IPS-15b (cell line): ENCODE data around the gene THBS2.

Source experiments
- H3K27me3 ChIP-seq: one replicate; pipeline ENCODE4 v1.6.1; 2013; ENCODE audit warnings: low read length; ENCODE audit not compliant: control insufficient read depth, insufficient read depth
- H3K36me3 ChIP-seq: one replicate; pipeline ENCODE4 v1.6.1; 2013; ENCODE audit warnings: low read length; ENCODE audit not compliant: control insufficient read depth, insufficient read depth
- H3K4me1 ChIP-seq: one replicate; pipeline ENCODE4 v1.6.1; 2013; ENCODE audit warnings: mild to moderate bottlenecking, low read length; ENCODE audit not compliant: control insufficient read depth, insufficient read depth
- H3K4me3 ChIP-seq: one replicate; pipeline ENCODE4 v1.5.1; 2013; ENCODE audit warnings: low read depth, low read length
- H3K9ac ChIP-seq: one replicate; pipeline ENCODE4 v1.6.1; 2013; ENCODE audit warnings: low read depth, mild to moderate bottlenecking, low read length
- H3K9me3 ChIP-seq: one replicate; pipeline ENCODE4 v1.6.1; 2013; ENCODE audit warnings: mild to moderate bottlenecking, low read length; ENCODE audit not compliant: control insufficient read depth, insufficient read depth

THBS2 gene

GRCh38 chr6:169256061-169256460 lies 2.4 kb upstream of the THBS2 start:
- peaks cover 27% of the 10 kb centered on the region for H3K27me3 ChIP-seq
- H3K9ac ChIP-seq = no peak overlapping the region
- H3K4me3 ChIP-seq = no peak overlapping the region
- peaks cover 21% of the 10 kb centered on the region for H3K4me1 ChIP-seq
- no peaks in the 10 kb centered on the region for H3K9me3 ChIP-seq
- H3K36me3 ChIP-seq = no peaks in the 10 kb centered on the region

DNA sequence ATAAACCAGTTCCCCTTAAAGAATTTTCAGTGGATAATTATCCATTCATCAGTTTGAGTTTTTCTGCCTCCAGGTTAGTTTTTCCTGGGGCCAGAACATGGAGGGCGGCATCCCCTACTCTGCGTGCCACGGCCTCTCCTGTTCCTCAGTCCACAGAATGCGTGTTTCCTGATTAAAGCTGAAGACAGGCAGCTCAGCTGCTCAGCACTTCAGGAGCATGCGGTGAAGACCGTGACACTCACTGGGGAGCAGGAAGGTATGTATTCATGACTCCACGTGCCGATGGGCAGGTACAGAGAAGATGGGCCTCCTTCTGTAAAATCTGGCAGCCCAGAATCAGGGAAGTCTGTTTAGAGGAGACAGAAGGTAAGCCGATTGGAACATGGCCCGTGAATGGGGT lies 2.0 kb upstream of the THBS2 start:
- Histone ChIP-seq H3K9me3 (no peaks in the 10 kb centered on the region), H3K36me3 (no peaks in the 10 kb centered on the region), H3K4me3 (no peak overlapping the region), H3K27me3 (peaks cover 27% of the 10 kb centered on the region), H3K9ac (no peak overlapping the region), H3K4me1 (peaks cover 25% of the 10 kb centered on the region)

GRCh38 chr6:169254456-169255316 lies 1.0 kb upstream of the THBS2 start:
- Histone ChIP-seq H3K4me3 (peak overlapping the region; percentile 21), H3K4me1 (peaks cover 25% of the 10 kb centered on the region), H3K36me3 (no peaks in the 10 kb centered on the region), H3K27me3 (peaks cover 27% of the 10 kb centered on the region), H3K9ac (no peak overlapping the region), H3K9me3 (no peaks in the 10 kb centered on the region)

DNA sequence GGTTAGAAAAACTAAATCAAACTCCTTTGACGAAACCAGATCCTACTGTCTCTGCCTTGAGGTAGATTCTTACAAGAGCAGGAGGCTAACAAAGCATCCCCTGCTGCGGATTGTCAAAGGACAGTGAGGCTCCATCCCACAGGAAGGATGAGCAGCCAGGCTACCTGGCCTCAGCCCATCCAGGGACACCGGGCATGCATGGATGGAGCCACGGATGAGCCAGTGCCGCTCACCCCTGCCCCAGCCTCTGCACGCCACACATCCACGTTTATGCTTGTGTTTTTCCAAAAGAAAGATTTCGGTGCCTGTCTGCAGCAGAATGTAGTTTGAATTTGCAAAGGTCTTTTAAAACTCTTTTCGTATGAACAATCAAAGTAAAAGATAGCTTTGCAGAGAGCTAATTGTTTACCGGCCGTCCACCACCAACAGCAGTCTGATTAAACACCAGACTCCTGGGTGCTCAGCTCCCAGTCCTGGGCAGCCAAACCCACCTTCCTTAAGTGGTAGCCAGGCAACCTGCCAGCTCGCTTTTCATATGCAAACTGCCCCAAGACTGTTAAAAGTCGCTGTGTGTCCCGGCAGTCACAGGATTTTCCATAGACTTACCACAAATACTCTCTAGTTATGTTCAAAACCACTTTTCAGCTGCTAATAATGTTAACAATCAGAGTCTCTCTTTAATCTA lies 999 bp downstream of the THBS2 start:
- Histone ChIP-seq H3K36me3 (peaks cover 6% of the 10 kb centered on the region), H3K4me1 (peaks cover 25% of the 10 kb centered on the region), H3K9ac (no peak overlapping the region), H3K9me3 (no peaks in the 10 kb centered on the region), H3K27me3 (peaks cover 27% of the 10 kb centered on the region), H3K4me3 (peak overlapping the region; percentile 39)

DNA sequence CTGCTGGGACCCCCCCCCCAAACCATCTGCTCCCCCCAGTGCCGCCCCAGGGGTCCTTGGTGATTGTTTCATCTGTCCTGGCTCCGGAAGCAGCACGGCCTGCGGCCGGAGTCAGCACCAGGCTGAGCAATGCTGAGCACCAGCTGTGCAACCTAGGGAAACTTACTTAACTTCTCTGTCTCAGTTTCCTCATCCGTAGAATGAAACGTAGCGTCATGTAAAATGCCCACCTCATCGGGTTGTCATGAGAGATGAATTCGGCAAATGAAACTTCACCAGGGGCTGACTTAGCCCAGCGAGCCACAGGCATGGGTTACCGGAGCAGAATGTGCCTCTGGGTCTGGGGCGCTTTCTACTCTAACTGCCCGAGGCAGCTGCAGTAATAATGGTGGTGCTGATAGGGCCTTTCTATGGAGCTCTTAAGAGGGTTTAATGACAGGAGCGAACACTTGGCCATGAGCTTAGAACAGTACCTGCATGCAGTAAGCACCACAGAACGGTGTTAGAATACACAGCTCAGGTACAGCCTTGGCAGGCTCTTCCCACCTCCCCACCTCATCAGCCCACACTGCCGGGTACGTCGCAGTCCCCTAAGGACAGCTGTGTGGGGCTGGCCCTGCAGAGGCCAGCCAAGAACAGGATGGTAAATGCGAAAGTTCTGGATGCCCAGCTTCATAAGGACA lies 1.7 kb downstream of the THBS2 start:
- H3K4me1 ChIP-seq = peaks cover 25% of the 10 kb centered on the region
- H3K27me3 ChIP-seq = peaks cover 27% of the 10 kb centered on the region
- H3K4me3 ChIP-seq = peak overlapping the region; percentile 39
- H3K9me3 ChIP-seq = no peaks in the 10 kb centered on the region
- H3K36me3 ChIP-seq = peaks cover 12% of the 10 kb centered on the region
- no peak overlapping the region for H3K9ac ChIP-seq

DNA sequence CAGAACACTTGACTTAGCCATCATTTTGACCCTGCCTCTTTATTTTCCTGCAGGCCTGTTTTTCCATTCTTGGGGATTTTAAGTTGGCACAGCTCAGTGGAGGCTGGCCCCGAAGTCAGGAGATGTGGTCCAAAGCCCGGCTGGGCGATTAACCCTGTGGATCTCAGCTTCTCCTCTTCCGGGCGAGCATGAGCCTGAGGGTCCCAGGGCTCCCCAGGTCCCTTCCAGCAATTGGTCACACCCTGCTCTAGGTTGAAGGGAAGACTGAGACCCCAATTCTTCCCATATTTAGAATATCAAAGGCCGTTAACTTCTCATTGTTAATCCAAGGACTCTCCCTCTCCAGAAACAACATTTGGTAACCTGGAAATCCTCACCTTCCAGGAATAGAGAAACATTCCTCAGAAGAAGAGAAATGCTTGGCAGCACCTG lies 2.3 kb downstream of the THBS2 start:
- peaks cover 25% of the 10 kb centered on the region for H3K4me1 ChIP-seq
- peak overlapping the region; percentile 13 for H3K4me3 ChIP-seq
- H3K36me3 ChIP-seq = peaks cover 12% of the 10 kb centered on the region
- no peak overlapping the region for H3K9ac ChIP-seq
- no peaks in the 10 kb centered on the region for H3K9me3 ChIP-seq
- H3K27me3 ChIP-seq = peaks cover 27% of the 10 kb centered on the region

GRCh38 chr6:169250660-169251059 lies 3.0 kb downstream of the THBS2 start:
- Histone ChIP-seq H3K9me3 (no peaks in the 10 kb centered on the region), H3K9ac (no peak overlapping the region), H3K4me3 (no peak overlapping the region), H3K4me1 (peaks cover 25% of the 10 kb centered on the region), H3K27me3 (peaks cover 23% of the 10 kb centered on the region), H3K36me3 (peaks cover 12% of the 10 kb centered on the region)

DNA sequence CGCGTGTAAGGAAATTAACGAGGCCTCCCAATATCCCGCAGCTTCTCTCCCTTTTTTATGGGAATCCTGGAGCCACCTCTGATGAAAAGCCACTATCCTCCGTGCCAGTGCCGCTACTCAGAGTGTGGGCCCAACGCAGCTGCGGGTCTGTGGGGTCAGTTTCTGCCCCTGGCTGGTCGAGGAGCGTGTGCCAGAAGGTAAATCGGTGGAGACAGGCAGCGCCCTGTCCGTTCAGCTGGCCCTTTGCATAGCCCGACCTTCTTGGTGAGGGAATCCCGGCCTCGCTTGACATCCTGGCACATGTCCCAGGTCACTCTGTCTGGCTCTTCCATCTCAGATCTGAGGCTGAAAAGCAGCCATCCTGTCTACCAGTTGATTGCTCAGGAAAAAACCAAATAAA lies 4.6 kb downstream of the THBS2 start:
- Histone ChIP-seq H3K9me3 (no peaks in the 10 kb centered on the region), H3K27me3 (peaks cover 14% of the 10 kb centered on the region), H3K4me3 (no peak overlapping the region), H3K9ac (no peak overlapping the region), H3K36me3 (peaks cover 12% of the 10 kb centered on the region), H3K4me1 (peaks cover 13% of the 10 kb centered on the region)

DNA sequence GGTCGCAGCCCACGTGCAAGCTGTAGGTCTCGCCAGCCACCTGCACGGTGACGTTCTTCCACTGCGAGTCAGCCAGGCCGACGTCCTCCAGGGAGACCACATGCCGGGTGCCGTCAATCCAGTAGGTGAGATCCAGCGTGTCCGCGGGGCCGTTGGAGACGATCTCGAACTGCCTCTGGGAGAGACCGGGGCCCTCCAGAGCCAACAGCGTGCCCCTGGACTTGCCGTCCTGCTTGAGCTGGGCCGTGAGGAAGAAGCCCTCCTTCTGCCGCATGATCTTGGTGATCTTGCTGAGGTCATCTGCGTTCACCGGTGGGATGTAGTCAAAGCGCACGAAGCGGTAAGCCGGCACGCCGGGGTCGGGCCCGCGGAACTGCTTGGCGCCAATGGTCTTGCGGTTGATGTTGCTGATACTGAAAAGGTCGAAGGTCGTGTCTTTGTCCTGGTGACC lies 5.1 kb downstream of the THBS2 start:
- Histone ChIP-seq H3K9ac (no peak overlapping the region), H3K36me3 (peaks cover 13% of the 10 kb centered on the region), H3K4me1 (peaks cover 12% of the 10 kb centered on the region), H3K27me3 (peaks cover 9% of the 10 kb centered on the region), H3K4me3 (no peak overlapping the region), H3K9me3 (no peaks in the 10 kb centered on the region)

GRCh38 chr6:169247991-169248390 lies 5.7 kb downstream of the THBS2 start:
- Histone ChIP-seq H3K36me3 (peaks cover 17% of the 10 kb centered on the region), H3K27me3 (peaks cover 5% of the 10 kb centered on the region), H3K4me3 (no peak overlapping the region), H3K9ac (no peak overlapping the region), H3K4me1 (peaks cover 12% of the 10 kb centered on the region), H3K9me3 (no peaks in the 10 kb centered on the region)

DNA sequence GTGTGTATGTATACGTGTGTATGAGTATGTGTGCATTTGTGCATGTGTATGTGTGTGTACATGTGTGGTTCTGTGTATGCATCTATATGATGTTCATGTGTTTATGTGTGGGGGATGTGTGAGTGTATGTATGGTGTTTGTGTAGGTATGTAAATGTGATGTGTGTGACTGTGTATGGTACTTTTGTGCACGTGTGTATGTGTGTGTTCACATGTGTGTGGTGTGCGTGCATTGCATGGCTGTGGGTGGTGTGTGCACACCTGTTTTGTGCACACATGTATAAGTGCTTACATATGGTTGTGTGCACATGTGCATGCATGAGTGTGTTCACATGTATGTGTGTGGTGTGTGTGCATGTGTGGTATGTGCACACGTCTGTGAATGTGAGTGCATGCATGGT lies 6.2 kb downstream of the THBS2 start:
- Histone ChIP-seq H3K4me3 (no peak overlapping the region), H3K9me3 (no peaks in the 10 kb centered on the region), H3K4me1 (peaks cover 11% of the 10 kb centered on the region), H3K9ac (no peak overlapping the region), H3K36me3 (peaks cover 17% of the 10 kb centered on the region), H3K27me3 (peaks cover 4% of the 10 kb centered on the region)
